HG03135 (cell line): ENCODE measurements around the gene TTC13.
"Not testable (repeated sequence)": the region's sequence is repeated elsewhere in the genome, so short reads cannot be mapped to it uniquely, and the experiment has no call there.

Source experiments
- ATAC-seq: cut with Tn5 transposase; IDR thresholded peaks from one replicate; pipeline ENCODE4 v1.9.1; 2021; ENCODE audit warnings: mild to moderate bottlenecking, moderate library complexity; ENCODE audit not compliant: unreplicated experiment

Gene TTC13

GRCh38 chr1:230978491-230979388, at the start of gene TTC13, which contains the start of gene ARV1:
TSS of gene TTC13 (minus strand) at chr1:230978861. CDS start at chr1:230978830, 31 bp downstream.
TSS of gene ARV1 (plus strand) at chr1:230979094. CDS start at chr1:230979106, 12 bp downstream.
- ATAC-seq = peak; percentile 94

- no peak for ATAC-seq
These were observed 49.3 kb upstream of the TTC13 start for GRCh38 chr1:231027971-231028370.

- ATAC-seq = no peak
These were observed 48.7 kb upstream of the TTC13 start for GRCh38 chr1:231027136-231027925.

- ATAC-seq = no peak
These were observed 47.9 kb upstream of the TTC13 start for GRCh38 chr1:231026576-231026975.

GRCh38 chr1:231023150-231023549, 44.5 kb upstream of the TTC13 start:
- no peak for ATAC-seq

GRCh38 chr1:231022543-231022942, 43.9 kb upstream of the TTC13 start:
- not testable (repeated sequence) for ATAC-seq

- ATAC-seq = no peak
These were observed 42.9 kb upstream of the TTC13 start for GRCh38 chr1:231021540-231022031.

GRCh38 chr1:231020816-231021215, 42.2 kb upstream of the TTC13 start:
- ATAC-seq = no peak

GRCh38 chr1:231020139-231020601, 41.5 kb upstream of the TTC13 start:
- ATAC-seq = no peak

- ATAC-seq = no peak
These were observed 41.0 kb upstream of the TTC13 start for GRCh38 chr1:231019711-231020110.

GRCh38 chr1:231016966-231017365, 38.3 kb upstream of the TTC13 start:
- no peak for ATAC-seq

GRCh38 chr1:231016234-231016633, 37.6 kb upstream of the TTC13 start:
- no peak for ATAC-seq

- ATAC-seq = no peak
These were observed 34.8 kb upstream of the TTC13 start for GRCh38 chr1:231013391-231014015.

- ATAC-seq = no peak
These were observed 33.3 kb upstream of the TTC13 start for GRCh38 chr1:231011963-231012362.

GRCh38 chr1:231011360-231011759, 32.7 kb upstream of the TTC13 start:
- no peak for ATAC-seq

GRCh38 chr1:231007535-231007934, 28.9 kb upstream of the TTC13 start:
- ATAC-seq = not testable (repeated sequence)

GRCh38 chr1:231001892-231002291, 23.2 kb upstream of the TTC13 start:
- no peak for ATAC-seq

- ATAC-seq = no peak
These were observed 22.0 kb upstream of the TTC13 start for GRCh38 chr1:231000639-231001038.

GRCh38 chr1:231000201-231000600, 21.5 kb upstream of the TTC13 start:
- ATAC-seq = no peak

GRCh38 chr1:230994860-230995259, 16.2 kb upstream of the TTC13 start:
- no peak for ATAC-seq
